Measurements from ENCODE around the gene AUTS2.

The AUTS2 gene

DNA sequence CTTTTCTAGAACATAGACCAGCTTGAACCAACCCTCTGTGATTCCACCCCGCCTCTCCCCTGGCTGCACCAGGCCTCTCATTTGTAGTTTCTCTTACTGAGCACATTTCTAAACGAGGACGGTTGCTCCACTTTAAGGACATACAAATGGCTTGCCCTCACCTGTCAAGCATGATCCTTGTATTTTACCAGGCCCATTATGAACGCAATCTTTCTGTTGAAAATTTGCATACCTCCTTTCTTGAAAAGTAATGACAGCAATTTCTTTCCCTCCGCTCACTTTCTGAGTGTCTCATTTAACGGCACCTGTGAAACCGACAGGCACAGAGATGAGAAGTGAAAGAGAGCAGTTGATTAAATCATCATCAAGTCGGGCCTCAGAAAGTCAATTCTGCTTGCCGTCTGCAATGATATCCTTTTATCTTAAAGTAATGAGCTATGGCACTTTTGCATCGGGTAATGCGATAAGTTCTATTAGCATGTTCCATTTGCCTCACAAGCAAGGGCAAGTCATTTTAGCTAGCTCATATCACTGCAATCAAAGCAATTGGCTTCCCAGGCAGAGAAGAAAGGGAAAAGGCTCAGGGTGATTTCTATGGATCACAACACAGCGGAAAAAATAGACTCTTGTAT, 828.1 kb downstream of the AUTS2 start:
- no peak for DNase-seq (ENCODE audit: low read depth)
- TF ChIP-seq, protein P1, sequence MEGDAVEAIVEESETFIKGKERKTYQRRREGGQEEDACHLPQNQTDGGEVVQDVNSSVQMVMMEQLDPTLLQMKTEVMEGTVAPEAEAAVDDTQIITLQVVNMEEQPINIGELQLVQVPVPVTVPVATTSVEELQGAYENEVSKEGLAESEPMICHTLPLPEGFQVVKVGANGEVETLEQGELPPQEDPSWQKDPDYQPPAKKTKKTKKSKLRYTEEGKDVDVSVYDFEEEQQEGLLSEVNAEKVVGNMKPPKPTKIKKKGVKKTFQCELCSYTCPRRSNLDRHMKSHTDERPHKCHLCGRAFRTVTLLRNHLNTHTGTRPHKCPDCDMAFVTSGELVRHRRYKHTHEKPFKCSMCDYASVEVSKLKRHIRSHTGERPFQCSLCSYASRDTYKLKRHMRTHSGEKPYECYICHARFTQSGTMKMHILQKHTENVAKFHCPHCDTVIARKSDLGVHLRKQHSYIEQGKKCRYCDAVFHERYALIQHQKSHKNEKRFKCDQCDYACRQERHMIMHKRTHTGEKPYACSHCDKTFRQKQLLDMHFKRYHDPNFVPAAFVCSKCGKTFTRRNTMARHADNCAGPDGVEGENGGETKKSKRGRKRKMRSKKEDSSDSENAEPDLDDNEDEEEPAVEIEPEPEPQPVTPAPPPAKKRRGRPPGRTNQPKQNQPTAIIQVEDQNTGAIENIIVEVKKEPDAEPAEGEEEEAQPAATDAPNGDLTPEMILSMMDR (conservative IDR thresholded peaks at IDR 0.05; ENCODE audit: low read depth, low read length), result no peak
- H3K4me3 ChIP-seq (ENCODE audit: low read length), result no peak overlapping the region

DNA sequence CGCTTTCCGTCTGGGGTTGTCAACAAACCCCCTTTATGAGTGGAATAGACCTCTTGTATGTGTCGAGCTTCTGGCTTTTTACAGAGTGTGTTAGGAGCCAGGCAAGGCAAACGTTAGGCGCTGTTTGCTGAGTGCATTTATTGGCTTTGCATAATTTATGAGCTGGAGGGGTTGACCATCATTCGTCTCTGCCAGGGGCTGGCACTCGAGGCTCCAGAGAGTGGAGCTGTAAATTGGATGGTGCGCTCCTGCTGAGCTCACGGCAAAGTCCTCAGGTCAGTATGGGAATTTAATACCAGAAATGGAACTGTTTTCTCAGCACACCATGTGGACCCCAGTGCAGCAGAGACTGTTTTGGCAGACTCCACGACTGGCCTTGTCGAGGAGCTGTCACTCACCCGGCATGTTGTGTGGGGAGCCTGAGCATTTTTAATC, 834.3 kb downstream of the AUTS2 start:
- DNase-seq (ENCODE audit: low read depth), result no peak
- TF ChIP-seq, protein P1 (conservative IDR thresholded peaks at IDR 0.05; ENCODE audit: low read depth, low read length), result no peak
- no peak overlapping the region for H3K4me3 ChIP-seq (ENCODE audit: low read length)

DNA sequence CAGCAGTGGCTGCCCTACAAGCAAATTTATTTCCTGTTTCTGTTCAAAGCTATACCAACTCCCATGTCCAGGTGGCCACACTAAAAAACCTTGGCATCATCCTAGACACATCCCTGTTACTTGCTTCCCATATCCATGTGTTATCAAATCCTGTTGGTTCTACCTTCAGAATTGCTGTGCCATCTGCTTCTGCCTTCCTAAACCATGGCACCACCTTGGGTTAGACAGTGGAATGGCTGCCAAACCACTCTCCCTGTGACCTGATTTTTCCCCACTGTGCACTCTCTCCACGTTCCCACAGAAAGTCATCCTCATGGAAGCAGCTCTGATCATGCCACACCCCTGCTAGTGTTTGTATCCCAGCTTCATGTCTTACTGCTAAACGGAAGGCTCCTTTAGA, 836.1 kb downstream of the AUTS2 start:
- H3K4me3 ChIP-seq (ENCODE audit: low read length), result no peak overlapping the region
- no peak for DNase-seq (ENCODE audit: low read depth)
- TF ChIP-seq, protein P1 (conservative IDR thresholded peaks at IDR 0.05; ENCODE audit: low read depth, low read length), result no peak

DNA sequence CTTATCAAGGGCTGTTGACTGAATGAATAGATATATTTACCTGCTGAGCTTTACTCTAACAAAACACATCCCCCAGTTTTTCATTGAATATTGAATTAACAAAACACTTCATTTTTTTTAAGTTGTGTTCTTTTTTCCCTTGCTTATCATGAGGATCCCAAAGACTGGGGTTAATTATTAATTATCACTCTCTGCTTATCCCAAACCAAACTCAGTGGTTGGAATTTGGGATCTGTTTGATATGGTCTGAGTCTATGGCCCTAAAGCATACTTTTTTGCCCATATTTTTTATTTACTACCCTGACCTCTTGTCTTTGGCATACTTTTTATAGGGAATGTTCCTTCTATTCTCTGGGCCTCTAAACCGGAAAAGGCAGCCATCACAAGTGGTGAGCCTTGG, 836.5 kb downstream of the AUTS2 start:
- H3K4me3 ChIP-seq (ENCODE audit: low read length), result no peak overlapping the region
- no peak for DNase-seq (ENCODE audit: low read depth)
- TF ChIP-seq, protein P1 (conservative IDR thresholded peaks at IDR 0.05; ENCODE audit: low read depth, low read length), result no peak

DNA sequence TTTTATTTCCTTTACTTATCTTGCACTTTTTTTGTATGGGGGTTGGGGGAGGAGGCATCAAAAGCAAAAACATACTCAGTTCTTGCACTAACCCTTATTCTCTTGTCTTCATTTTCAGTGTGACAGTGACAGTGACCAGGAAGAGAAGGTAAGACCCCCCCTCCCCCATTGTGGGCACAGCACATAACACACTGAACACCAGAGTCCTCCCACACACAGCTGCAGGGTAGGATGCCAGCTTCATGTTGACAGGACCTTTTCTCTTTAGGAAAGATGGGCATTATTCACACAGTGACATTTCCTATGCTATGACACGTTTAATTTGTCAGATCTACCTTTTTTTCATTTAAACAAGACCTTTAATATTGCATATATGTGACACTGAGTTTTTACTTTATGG, 837.4 kb downstream of the AUTS2 start:
- H3K4me3 ChIP-seq (ENCODE audit: low read length), result no peak overlapping the region
- TF ChIP-seq, protein P1 (conservative IDR thresholded peaks at IDR 0.05; ENCODE audit: low read depth, low read length), result no peak
- DNase-seq (ENCODE audit: low read depth), result no peak

DNA sequence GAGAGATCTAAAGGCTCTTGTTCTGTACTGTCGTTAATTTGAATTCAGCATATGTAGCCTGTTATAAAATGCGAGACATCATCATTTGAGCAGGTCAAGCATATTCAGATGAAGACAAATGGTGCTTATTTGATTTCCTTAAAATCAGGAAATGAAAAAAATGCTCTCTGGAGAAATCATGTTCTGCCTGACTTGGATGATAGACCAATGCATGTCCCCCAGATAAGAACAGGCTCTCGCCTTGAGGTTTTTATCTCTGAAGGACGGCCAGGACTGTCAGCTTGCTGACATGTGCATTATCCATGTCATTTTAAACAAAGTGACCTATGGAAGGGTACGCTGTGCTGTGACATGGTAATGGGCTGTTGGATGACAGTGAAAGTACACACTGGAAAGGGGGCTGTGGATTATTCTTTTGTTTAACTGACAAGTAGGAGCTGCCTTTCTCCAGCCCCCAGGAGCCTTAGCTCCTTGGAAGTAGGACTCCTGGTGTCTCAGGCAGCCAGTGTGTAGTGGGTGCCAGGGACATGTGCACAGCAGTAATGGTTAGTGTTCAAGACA, 838.6 kb downstream of the AUTS2 start:
- no peak overlapping the region for H3K4me3 ChIP-seq (ENCODE audit: low read length)
- TF ChIP-seq, protein P1 (conservative IDR thresholded peaks at IDR 0.05; ENCODE audit: low read depth, low read length), result no peak
- no peak for DNase-seq (ENCODE audit: low read depth)

DNA sequence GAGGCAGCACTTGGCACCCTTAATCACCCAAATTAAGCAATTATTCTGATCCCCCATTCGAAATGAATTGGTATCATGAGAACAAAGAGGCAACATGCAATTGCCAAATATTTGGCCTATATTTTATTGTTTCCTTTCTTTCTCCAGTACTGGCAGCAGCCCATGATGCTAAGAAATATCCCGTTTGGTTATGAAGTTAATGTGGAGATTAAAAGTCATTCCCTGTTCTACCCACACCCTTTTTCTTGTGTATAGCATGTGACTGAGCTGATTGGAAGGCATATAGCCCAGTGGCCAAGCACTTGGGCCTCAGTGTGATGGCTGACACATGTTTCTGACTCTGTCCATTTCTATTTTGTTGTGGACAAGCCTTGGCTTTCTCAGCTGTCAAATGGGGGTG, 841.4 kb downstream of the AUTS2 start:
- H3K4me3 ChIP-seq (ENCODE audit: low read length), result no peak overlapping the region
- TF ChIP-seq, protein P1 (conservative IDR thresholded peaks at IDR 0.05; ENCODE audit: low read depth, low read length), result no peak
- no peak for DNase-seq (ENCODE audit: low read depth)
